Natural killer cell treated with Interleukin-12 subunit alpha and Interleukin-12 subunit beta and Interleukin-15 and Interleukin-18, amount 100 ng/mL, for 72 hours (primary cell): Measurements from ENCODE around the gene ADARB2. TPM values are rescaled to one million over a fixed set of nuclear protein-coding genes. Genes with fewer than 3 reads are reported as not detected.
A peak's percentile ranks its signal among the peaks of the same experiment; 100 is the strongest.

ENCODE experiments used
- ATAC-seq, 2 donors: fragments of 150-1000 bp; cut with Tn5 transposase in 1 of 2; sonication (Bioruptor Pico), chemical (Tn5 transposase) in 1 of 2; 2 replicates each; pipeline ENCODE4 v1.10.0; 2021
- DNase-seq: peaks from one replicate; pipeline ENCODE4 v3.0.0; 2022; ENCODE audit warnings: low spot score
- H3K27ac Mint-ChIP-seq, 2 donors: 1 replicate in 1 of 2; 2 replicates in 1 of 2; pipeline ENCODE4 v1.8.0; 2022; ENCODE audit warnings: mixed read lengths in 2 of 2, mild to moderate bottlenecking in 1 of 2, moderate library complexity in 1 of 2
- H3K27me3 Mint-ChIP-seq, 2 donors: 1 replicate in 1 of 2; 2 replicates in 1 of 2; pipeline ENCODE4 v1.8.0; 2022; ENCODE audit warnings: mixed read lengths in 2 of 2
- H3K36me3 Mint-ChIP-seq: one replicate; pipeline ENCODE4 v1.8.0; 2022; ENCODE audit warnings: mixed read lengths
- H3K4me1 Mint-ChIP-seq, 2 donors: 1 replicate in 1 of 2; 2 replicates in 1 of 2; pipeline ENCODE4 v1.8.0; 2022; ENCODE audit warnings: low read depth in 2 of 2, mixed read lengths in 2 of 2, mild to moderate bottlenecking in 1 of 2
- H3K4me3 Mint-ChIP-seq: one replicate; pipeline ENCODE4 v1.8.0; 2022; ENCODE audit warnings: mixed read lengths
- H3K9me3 Mint-ChIP-seq: 2 replicates; pipeline ENCODE4 v1.8.0; 2022; ENCODE audit warnings: mixed read lengths
- total RNA-seq, 2 donors: library from RNA; stranded (reverse); gene quantifications; one replicate each; pipeline ENCODE4 v1.2.3, GENCODE V29; 2022

Gene ADARB2
- total RNA-seq, 2 donors from 2014 or later, result not detected

DNA sequence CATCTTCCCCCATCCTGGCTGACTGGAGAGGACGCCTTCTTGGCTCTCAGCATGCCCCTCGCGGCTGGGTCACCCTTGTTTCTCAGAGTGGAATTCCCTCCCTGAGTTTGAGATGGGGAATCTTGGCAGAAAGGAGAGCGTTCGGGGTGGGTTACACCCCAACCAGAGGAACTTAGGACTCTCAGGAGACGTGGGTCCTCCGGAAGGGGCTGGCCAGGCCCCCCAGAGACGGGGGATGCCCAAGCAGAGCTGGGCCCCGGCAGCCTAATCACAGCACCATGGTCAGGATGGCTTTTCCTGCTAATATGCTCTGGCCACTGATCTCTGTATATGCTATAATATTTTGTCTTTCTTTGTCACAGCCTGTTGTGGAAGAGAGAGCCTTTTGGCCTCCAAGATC is 466.8 kb downstream of the ADARB2 start:
- Mint-ChIP-seq H3K27me3 (peaks cover 6 to 10% of the 10 kb centered on the region in 2 donors), H3K27ac (no peak overlapping the region), H3K4me1 (no peaks in the 10 kb centered on the region), H3K9me3 (no peaks in the 10 kb centered on the region), H3K36me3 (no peaks in the 10 kb centered on the region), H3K4me3 (no peak overlapping the region)
- ATAC-seq, result no peak
- no peak for DNase-seq

DNA sequence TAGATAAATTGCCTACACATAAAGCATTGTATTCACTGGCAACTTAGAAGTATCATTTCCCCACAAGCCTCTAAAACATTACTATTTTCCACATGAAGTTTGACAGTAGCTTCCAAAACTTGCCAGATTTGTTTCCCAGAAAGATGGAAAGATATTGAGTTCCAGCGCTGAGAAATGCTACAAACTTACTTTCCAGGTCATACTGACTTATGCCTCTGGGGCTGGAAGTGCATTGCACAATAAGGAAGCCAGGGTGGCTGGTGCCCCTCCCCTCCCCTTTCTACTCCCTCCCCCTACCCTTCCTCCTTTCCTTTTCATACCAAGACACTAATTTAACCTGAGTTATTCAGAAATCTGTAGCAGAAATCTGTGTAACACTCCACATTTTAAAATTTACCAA is 468.5 kb downstream of the ADARB2 start:
- ATAC-seq, result no peak

DNA sequence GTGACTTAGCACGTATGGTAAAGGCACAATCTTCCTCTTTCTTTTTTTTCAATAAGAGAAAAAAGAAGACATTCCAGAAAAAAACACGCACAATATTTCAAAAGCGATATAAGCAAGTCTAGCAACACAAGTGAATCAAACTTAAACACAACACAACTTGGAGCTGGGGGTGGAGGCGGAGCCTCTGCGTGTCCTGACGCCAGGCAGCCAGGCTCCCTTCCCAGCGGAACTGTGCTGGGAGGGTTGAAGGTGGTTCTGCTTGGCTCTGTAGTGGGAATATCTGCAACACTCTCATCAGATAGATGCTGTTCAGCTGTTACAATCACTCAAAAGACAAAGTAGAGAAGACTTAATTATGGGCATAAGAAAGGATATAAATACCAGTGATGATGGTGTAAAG is 469.8 kb downstream of the ADARB2 start:
- H3K4me1 Mint-ChIP-seq, result no peaks in the 10 kb centered on the region
- no peak overlapping the region for H3K27ac Mint-ChIP-seq
- H3K36me3 Mint-ChIP-seq, result no peaks in the 10 kb centered on the region
- ATAC-seq (no peak), DNase-seq (no peak)
- H3K9me3 Mint-ChIP-seq, result no peaks in the 10 kb centered on the region
- H3K4me3 Mint-ChIP-seq, result no peak overlapping the region
- peaks cover 9 to 10% of the 10 kb centered on the region in 2 donors for H3K27me3 Mint-ChIP-seq

More for the DNA sequence above, 468.5 kb downstream of the ADARB2 start:
- no peak overlapping the region for H3K27ac Mint-ChIP-seq
- H3K9me3 Mint-ChIP-seq, result no peaks in the 10 kb centered on the region
- no peak for DNase-seq
- H3K27me3 Mint-ChIP-seq, result peaks cover 9 to 10% of the 10 kb centered on the region in 2 donors
- H3K4me3 Mint-ChIP-seq, result no peak overlapping the region
- H3K4me1 Mint-ChIP-seq, result no peaks in the 10 kb centered on the region
- no peaks in the 10 kb centered on the region for H3K36me3 Mint-ChIP-seq

- no peak for DNase-seq
- no peak for ATAC-seq
- Mint-ChIP-seq H3K4me1 (no peaks in the 10 kb centered on the region), H3K27ac (no peak overlapping the region), H3K27me3 (peaks cover 9 to 10% of the 10 kb centered on the region in 2 donors), H3K36me3 (no peaks in the 10 kb centered on the region), H3K9me3 (no peaks in the 10 kb centered on the region), H3K4me3 (no peak overlapping the region)
These were observed 470.2 kb downstream of the ADARB2 start for GRCh38 chr10:1267148-1267547.

DNA sequence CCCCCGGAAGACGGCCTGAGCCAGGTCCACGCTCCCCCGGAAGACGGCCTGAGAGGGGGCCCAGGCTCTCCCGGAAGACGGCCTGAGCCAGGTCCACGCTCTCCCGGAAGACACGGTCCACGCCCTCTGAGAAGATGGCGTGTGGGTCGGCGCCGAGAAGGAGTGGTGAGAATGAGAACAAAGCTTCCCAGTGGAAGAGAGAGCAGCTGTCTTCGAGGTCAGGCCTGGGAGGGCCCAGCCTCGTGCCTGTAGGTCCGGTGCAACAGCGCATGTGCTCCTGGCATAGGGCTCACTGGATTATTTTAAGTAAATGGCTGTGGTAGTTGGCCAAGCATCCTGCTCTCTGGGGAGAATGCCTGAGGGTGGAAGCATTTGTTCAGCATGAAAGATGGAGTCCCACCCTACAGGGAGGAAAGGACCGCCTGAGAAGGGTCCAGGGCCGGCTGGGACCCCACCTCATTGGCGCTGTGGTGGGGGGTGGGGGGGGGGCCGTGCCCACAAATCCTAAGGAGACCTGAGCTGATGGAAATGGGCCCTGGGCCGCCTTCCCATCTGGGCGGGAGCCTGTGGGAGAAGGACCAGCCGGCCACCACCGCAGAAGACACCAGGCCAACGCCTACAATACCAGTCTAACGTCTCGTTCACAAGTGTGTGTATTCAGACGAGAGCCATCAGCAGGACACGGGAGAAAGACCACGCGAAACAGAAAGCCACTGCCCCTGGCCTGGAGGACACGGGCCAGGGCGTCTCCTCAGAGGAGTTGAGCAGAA is 471.1 kb downstream of the ADARB2 start:
- Mint-ChIP-seq H3K4me3 (no peak overlapping the region), H3K27me3 (peaks cover 9 to 10% of the 10 kb centered on the region in 2 donors), H3K9me3 (no peaks in the 10 kb centered on the region), H3K4me1 (no peaks in the 10 kb centered on the region), H3K27ac (no peak overlapping the region), H3K36me3 (no peaks in the 10 kb centered on the region)
- DNase-seq (no peak), ATAC-seq (no peak)

DNA sequence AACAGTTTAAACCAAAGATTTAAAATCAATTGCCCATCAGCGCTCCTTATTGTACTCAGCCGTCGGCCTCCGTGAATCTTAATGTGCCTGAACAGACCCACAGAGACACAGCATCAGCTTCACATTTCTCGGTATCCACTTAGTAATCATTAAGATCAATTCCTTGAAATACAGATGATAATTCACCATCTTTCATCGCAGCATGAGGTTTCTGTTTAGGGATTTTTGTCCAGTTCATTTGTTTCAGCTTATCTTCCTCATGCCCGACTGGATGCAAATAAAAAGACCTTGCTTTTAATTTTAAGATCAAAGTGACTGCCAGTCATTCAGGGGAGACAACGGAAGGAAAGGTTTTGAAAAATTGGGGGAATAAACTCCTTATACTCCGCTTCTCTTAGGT is 473.3 kb downstream of the ADARB2 start:
- H3K4me1 Mint-ChIP-seq, result no peaks in the 10 kb centered on the region
- DNase-seq (no peak), ATAC-seq (no peak)
- H3K9me3 Mint-ChIP-seq, result peaks cover 2% of the 10 kb centered on the region
- no peak overlapping the region for H3K4me3 Mint-ChIP-seq
- peaks cover 11 to 14% of the 10 kb centered on the region in 2 donors for H3K27me3 Mint-ChIP-seq
- peaks cover under 1% of the 10 kb centered on the region for H3K36me3 Mint-ChIP-seq
- no peak overlapping the region for H3K27ac Mint-ChIP-seq

DNA sequence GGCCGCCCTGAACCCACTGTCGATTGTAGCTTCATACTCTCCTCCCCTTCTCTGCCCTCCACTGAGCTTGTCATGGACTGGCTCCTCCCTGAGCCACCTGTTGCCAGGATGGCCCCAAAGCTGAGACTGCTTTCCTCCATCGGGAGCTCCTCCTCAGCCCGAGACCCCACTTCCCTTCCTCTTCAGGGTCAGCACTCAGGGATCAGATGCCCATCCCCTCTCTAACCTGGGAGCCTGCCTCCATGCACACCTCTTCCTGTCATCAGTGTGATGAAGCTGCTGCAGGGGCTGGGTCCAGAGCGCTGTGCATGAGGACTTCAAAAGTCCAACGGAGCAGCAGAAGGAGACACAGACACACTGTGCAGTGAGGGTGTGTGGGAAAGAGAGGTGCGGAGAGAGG is 480.1 kb downstream of the ADARB2 start:
- H3K4me1 Mint-ChIP-seq, result peaks cover 19 to 23% of the 10 kb centered on the region in 2 donors
- H3K27me3 Mint-ChIP-seq, result peaks cover 35 to 55% of the 10 kb centered on the region in 2 donors
- peaks cover 21% of the 10 kb centered on the region for H3K36me3 Mint-ChIP-seq
- DNase-seq, result no peak
- no peak overlapping the region for H3K27ac Mint-ChIP-seq
- no peak for ATAC-seq
- H3K4me3 Mint-ChIP-seq, result no peak overlapping the region
- H3K9me3 Mint-ChIP-seq, result peaks cover 13% of the 10 kb centered on the region

- peaks cover 21% of the 10 kb centered on the region for H3K36me3 Mint-ChIP-seq
- ATAC-seq, result peak in 1 of 2 donors; percentile 24
- peaks cover 13% of the 10 kb centered on the region for H3K9me3 Mint-ChIP-seq
- DNase-seq, result no peak
- H3K4me3 Mint-ChIP-seq, result no peak overlapping the region
- H3K27me3 Mint-ChIP-seq, result peaks cover 37 to 60% of the 10 kb centered on the region in 2 donors
- H3K4me1 Mint-ChIP-seq, result peaks cover 19 to 23% of the 10 kb centered on the region in 2 donors
- no peak overlapping the region for H3K27ac Mint-ChIP-seq
These were observed 480.9 kb downstream of the ADARB2 start for GRCh38 chr10:1256432-1256725.

GRCh38 chr10:1255600-1256431 is 481.5 kb downstream of the ADARB2 start:
- Mint-ChIP-seq H3K36me3 (peaks cover 21% of the 10 kb centered on the region), H3K9me3 (peaks cover 13% of the 10 kb centered on the region), H3K4me1 (peaks cover 19 to 23% of the 10 kb centered on the region in 2 donors), H3K4me3 (no peak overlapping the region), H3K27ac (no peak overlapping the region), H3K27me3 (peaks cover 43 to 65% of the 10 kb centered on the region in 2 donors)
- ATAC-seq, result peak in 1 of 2 donors; percentile 36
- no peak for DNase-seq

- H3K9me3 Mint-ChIP-seq, result peaks cover 13% of the 10 kb centered on the region
These were observed 482.2 kb downstream of the ADARB2 start for GRCh38 chr10:1255118-1255517.

GRCh38 chr10:1253523-1254353 is 483.6 kb downstream of the ADARB2 start:
- H3K4me3 Mint-ChIP-seq, result peak overlapping the region; percentile 45
- peak overlapping the region; percentile 30 to 78 for H3K27ac Mint-ChIP-seq
- H3K36me3 Mint-ChIP-seq, result peaks cover 17% of the 10 kb centered on the region
- no peak for DNase-seq
- H3K27me3 Mint-ChIP-seq, result peaks cover 47 to 75% of the 10 kb centered on the region in 2 donors
- peaks cover 19 to 23% of the 10 kb centered on the region in 2 donors for H3K4me1 Mint-ChIP-seq
- peaks cover 9% of the 10 kb centered on the region for H3K9me3 Mint-ChIP-seq
- ATAC-seq, result peak in 1 of 2 donors; percentile 34

More at GRCh38 chr10:1255118-1255517, 482.2 kb downstream of the ADARB2 start:
- Mint-ChIP-seq H3K4me1 (peaks cover 19 to 23% of the 10 kb centered on the region in 2 donors), H3K27me3 (peaks cover 45 to 72% of the 10 kb centered on the region in 2 donors), H3K27ac (no peak overlapping the region), H3K4me3 (no peak overlapping the region), H3K36me3 (peaks cover 21% of the 10 kb centered on the region)
- DNase-seq (no peak), ATAC-seq (peak in 1 of 2 donors; percentile 52)

GRCh38 chr10:1251769-1252168 is 485.6 kb downstream of the ADARB2 start:
- Mint-ChIP-seq H3K9me3 (peaks cover 9% of the 10 kb centered on the region), H3K27me3 (peaks cover 49 to 65% of the 10 kb centered on the region in 2 donors), H3K36me3 (peaks cover 13% of the 10 kb centered on the region), H3K27ac (no peak overlapping the region), H3K4me3 (no peak overlapping the region), H3K4me1 (peaks cover 19 to 22% of the 10 kb centered on the region in 2 donors)
- DNase-seq (no peak), ATAC-seq (no peak)

DNA sequence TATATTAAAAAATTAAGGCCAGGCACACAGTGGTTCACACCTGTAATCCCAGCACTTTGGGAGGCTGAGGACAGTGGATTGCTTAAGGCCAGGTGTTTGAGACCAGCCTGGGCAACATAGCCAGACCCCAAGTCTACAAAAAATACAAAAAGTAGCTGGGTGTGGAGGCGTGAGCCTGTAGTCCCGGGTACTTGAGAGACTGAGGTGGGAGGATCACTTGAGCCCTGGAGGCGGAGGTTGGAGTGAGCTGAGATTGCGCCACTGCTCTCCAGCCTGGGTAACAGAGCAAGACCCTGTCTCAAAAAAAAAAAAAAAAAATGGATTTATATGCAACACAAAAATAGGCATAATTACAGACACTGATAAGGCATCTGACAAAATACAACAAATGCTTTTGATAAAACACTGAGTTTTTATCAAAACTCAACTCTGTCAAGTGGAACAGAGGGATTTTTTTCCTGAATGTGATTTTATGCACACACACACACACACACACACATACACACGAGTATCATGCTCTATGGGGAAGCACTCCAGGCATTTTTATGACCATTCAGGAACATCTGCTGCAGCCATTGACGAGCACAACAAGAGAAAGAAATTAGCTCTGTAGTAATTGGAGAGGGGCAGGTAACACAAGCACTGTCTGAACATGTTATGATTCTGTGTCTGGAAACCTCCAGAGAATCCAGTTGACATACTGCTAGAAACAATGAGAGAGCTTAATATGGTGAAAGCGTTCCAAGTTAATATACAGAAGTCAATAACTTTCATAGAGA is 488.0 kb downstream of the ADARB2 start:
- no peak for ATAC-seq
- Mint-ChIP-seq H3K27me3 (peaks cover 51 to 68% of the 10 kb centered on the region in 2 donors), H3K4me1 (peaks cover 13 to 14% of the 10 kb centered on the region in 2 donors), H3K9me3 (peaks cover 9% of the 10 kb centered on the region), H3K4me3 (no peak overlapping the region), H3K36me3 (peaks cover 13% of the 10 kb centered on the region), H3K27ac (no peak overlapping the region)
- DNase-seq, result no peak
